Mesodermal cell (in vitro differentiated cells): ENCODE data around the gene PTAR1.
"Not testable (repeated sequence)": the region's sequence is repeated elsewhere in the genome, so short reads cannot be mapped to it uniquely, and the experiment has no call there.

ENCODE experiments used
- H3K27ac ChIP-seq: 2 replicates; pipeline ENCODE4 v1.7.0; 2013; ENCODE audit warnings: mild to moderate bottlenecking, low read depth, low read length, moderate library complexity; ENCODE audit not compliant: severe bottlenecking
- H3K36me3 ChIP-seq: 2 replicates; pipeline ENCODE4 v1.7.1; 2013; ENCODE audit warnings: mild to moderate bottlenecking, low read length, moderate library complexity; ENCODE audit not compliant: control insufficient read depth, insufficient read depth
- H3K4me1 ChIP-seq: one replicate; pipeline ENCODE4 v1.7.1; 2013; ENCODE audit warnings: mild to moderate bottlenecking, low read length; ENCODE audit not compliant: insufficient read depth, control insufficient read depth, poor library complexity, severe bottlenecking
- H3K4me3 ChIP-seq: 2 replicates; pipeline ENCODE4 v1.7.0; 2013; ENCODE audit warnings: low read length, control low read depth, mild to moderate bottlenecking; ENCODE audit not compliant: insufficient read depth, poor library complexity, severe bottlenecking; ENCODE audit errors: extremely low read depth
- H3K9me3 ChIP-seq: 2 replicates; pipeline ENCODE4 v1.7.1; 2013; ENCODE audit warnings: mild to moderate bottlenecking, low read length, moderate library complexity; ENCODE audit not compliant: control insufficient read depth
- WGBS, 2 experiments: methylation state at CpG; one replicate each; pipeline ENCODE4 v1.1.5; 2013; ENCODE audit warnings: missing lambda C conversion rate in 2 of 2; ENCODE audit not compliant: insufficient coverage in 2 of 2; 5-methylcytosine and 5-hydroxymethylcytosine counted together

PTAR1 gene

GRCh38 chr9:69785757-69786156 is 25.9 kb upstream of the PTAR1 start:
- H3K27ac ChIP-seq, result no peak overlapping the region
- H3K4me1 ChIP-seq, result no peaks in the 10 kb centered on the region
- no peaks in the 10 kb centered on the region for H3K9me3 ChIP-seq
- H3K4me3 ChIP-seq, result no peak overlapping the region
- no peaks in the 10 kb centered on the region for H3K36me3 ChIP-seq

GRCh38 chr9:69773258-69773657 is 13.4 kb upstream of the PTAR1 start:
- WGBS, 2 experiments, result no CpG with 5 or more reads among the region's 1 CpG
- H3K27ac ChIP-seq, result no peak overlapping the region
- H3K9me3 ChIP-seq, result peaks cover 4% of the 10 kb centered on the region
- no peak overlapping the region for H3K4me3 ChIP-seq
- H3K36me3 ChIP-seq, result no peaks in the 10 kb centered on the region
- no peaks in the 10 kb centered on the region for H3K4me1 ChIP-seq

GRCh38 chr9:69771775-69772418 is 12.1 kb upstream of the PTAR1 start:
- Histone ChIP-seq H3K27ac (no peak overlapping the region), H3K4me3 (no peak overlapping the region), H3K4me1 (no peaks in the 10 kb centered on the region), H3K36me3 (no peaks in the 10 kb centered on the region), H3K9me3 (no peaks in the 10 kb centered on the region)
- 90 to 92% methylated on average over 3 to 4 of the region's 4 CpGs for WGBS, 2 experiments

GRCh38 chr9:69768716-69769115 is 8.9 kb upstream of the PTAR1 start:
- Histone ChIP-seq H3K9me3 (no peaks in the 10 kb centered on the region), H3K27ac (no peak overlapping the region), H3K4me3 (no peak overlapping the region), H3K4me1 (peaks cover 3% of the 10 kb centered on the region), H3K36me3 (no peaks in the 10 kb centered on the region)
- WGBS, 2 experiments, result 100% methylated on average over 1 of the region's 1 CpG

GRCh38 chr9:69768101-69768500 is 8.3 kb upstream of the PTAR1 start:
- Histone ChIP-seq H3K9me3 (no peaks in the 10 kb centered on the region), H3K4me3 (no peak overlapping the region), H3K4me1 (peaks cover 3% of the 10 kb centered on the region), H3K27ac (no peak overlapping the region), H3K36me3 (no peaks in the 10 kb centered on the region)
- WGBS, 2 experiments, result 60% methylated on average over 1 of the region's 1 CpG; no CpG with 5 or more reads in 1 of the 2 experiments

- not testable (repeated sequence) for H3K4me3 ChIP-seq, H3K9me3 ChIP-seq, H3K36me3 ChIP-seq, H3K27ac ChIP-seq, H3K4me1 ChIP-seq
- WGBS, 2 experiments, result 57% methylated on average over 2 of the region's 5 CpGs; no CpG with 5 or more reads in 1 of the 2 experiments
Measured at GRCh38 chr9:69763862-69764261, 4.1 kb upstream of the PTAR1 start.

- H3K36me3 ChIP-seq, result no peaks in the 10 kb centered on the region
- H3K4me3 ChIP-seq, result no peak overlapping the region
- H3K9me3 ChIP-seq, result no peaks in the 10 kb centered on the region
- 57 to 88% methylated on average over 1 of the region's 1 CpG for WGBS, 2 experiments
- peaks cover 3% of the 10 kb centered on the region for H3K4me1 ChIP-seq
- peak overlapping the region; percentile 49 for H3K27ac ChIP-seq
Measured at GRCh38 chr9:69762527-69762926, 2.7 kb upstream of the PTAR1 start.

- Histone ChIP-seq H3K9me3 (no peaks in the 10 kb centered on the region), H3K27ac (peak overlapping the region; percentile 93), H3K36me3 (peaks cover 5% of the 10 kb centered on the region), H3K4me1 (peaks cover 3% of the 10 kb centered on the region), H3K4me3 (peak overlapping the region; percentile 70)
- 3 to 6% methylated on average over 3 to 6 of the region's 7 CpGs for WGBS, 2 experiments
Measured at GRCh38 chr9:69760278-69760610, 433 bp upstream of the PTAR1 start.

GRCh38 chr9:69759021-69759420 is 790 bp downstream of the PTAR1 start:
- H3K9me3 ChIP-seq, result no peaks in the 10 kb centered on the region
- peaks cover 5% of the 10 kb centered on the region for H3K36me3 ChIP-seq
- WGBS, 2 experiments, result 14% methylated on average over 1 of the region's 5 CpGs; no CpG with 5 or more reads in 1 of the 2 experiments
- H3K4me1 ChIP-seq, result peaks cover under 1% of the 10 kb centered on the region
- peak overlapping the region; percentile 93 for H3K27ac ChIP-seq
- H3K4me3 ChIP-seq, result peak overlapping the region; percentile 70

- WGBS, 2 experiments, result 50 to 83% methylated on average over 1 of the region's 6 CpGs
Measured at GRCh38 chr9:69757996-69758675, 1.7 kb downstream of the PTAR1 start.

GRCh38 chr9:69755205-69755604 is 4.6 kb downstream of the PTAR1 start:
- H3K4me3 ChIP-seq, result no peak overlapping the region
- H3K4me1 ChIP-seq, result no peaks in the 10 kb centered on the region
- 90 to 94% methylated on average over 2 of the region's 2 CpGs for WGBS, 2 experiments
- H3K9me3 ChIP-seq, result no peaks in the 10 kb centered on the region
- H3K27ac ChIP-seq, result no peak overlapping the region
- H3K36me3 ChIP-seq, result peaks cover 11% of the 10 kb centered on the region

More at GRCh38 chr9:69757996-69758675, 1.7 kb downstream of the PTAR1 start:
- H3K27ac ChIP-seq, result no peak overlapping the region
- H3K9me3 ChIP-seq, result no peaks in the 10 kb centered on the region
- peak overlapping the region; percentile 70 for H3K4me3 ChIP-seq
- no peaks in the 10 kb centered on the region for H3K4me1 ChIP-seq
- H3K36me3 ChIP-seq, result peaks cover 5% of the 10 kb centered on the region
